ENCODE results near the gene AKAP7.

AKAP7 gene

DNA sequence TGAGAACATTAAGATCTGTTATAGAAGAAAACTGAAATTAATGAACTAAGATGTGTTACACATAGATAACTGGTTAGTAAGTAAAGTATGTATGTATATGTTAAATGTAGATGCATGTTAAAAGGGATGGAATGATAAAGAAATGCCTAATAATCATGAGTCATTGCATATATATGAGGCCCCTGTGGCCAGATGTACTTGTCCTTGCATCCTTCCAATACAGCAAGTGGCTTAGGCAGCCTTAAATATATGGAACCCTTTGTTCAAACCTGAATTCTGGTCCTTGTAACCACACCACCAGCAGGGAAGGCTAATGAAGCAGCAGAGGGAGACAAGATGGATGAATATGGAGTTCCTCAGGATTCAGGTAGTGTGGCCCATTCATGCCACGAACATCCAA is 9.8 kb upstream of the AKAP7 start:
- no peaks in the 10 kb centered on the region for H3K4me1 ChIP-seq (ENCODE audit: low read length)
- H2AFZ ChIP-seq (ENCODE audit: low read length): no peak overlapping the region
- no peak overlapping the region for H3K4me3 ChIP-seq (ENCODE audit: low read length)
- H3K36me3 ChIP-seq (replicated peaks; ENCODE audit: insufficient read depth, low read length): no peaks in the 10 kb centered on the region
- no peaks in the 10 kb centered on the region for H4K20me1 ChIP-seq (ENCODE audit: insufficient read depth, low read length)
- no peak for DNase-seq
- H3K27ac ChIP-seq (ENCODE audit: low read length): no peak overlapping the region
- no peaks in the 10 kb centered on the region for H3K9me2 ChIP-seq (replicated peaks; ENCODE audit: insufficient read depth, low read length)
- no peaks in the 10 kb centered on the region for H3K9me3 ChIP-seq (replicated peaks; ENCODE audit: insufficient read depth, low read length)
- no peak for TF ChIP-seq EZH2 (optimal IDR thresholded peaks at IDR 0.05; ENCODE audit: low read depth, low read length)
- no peak for TF ChIP-seq EZH2phosphoT487 (IDR thresholded peaks at IDR 0.05; ENCODE audit: low read length)
- no peak for TF ChIP-seq CTCF (IDR thresholded peaks at IDR 0.05; ENCODE audit: low read length)
- H3K79me2 ChIP-seq (ENCODE audit: low read length): no peaks in the 10 kb centered on the region
- H3F3A ChIP-seq (ENCODE audit: insufficient read depth, low read length): no peaks in the 10 kb centered on the region
- no peak overlapping the region for H3K9ac ChIP-seq (ENCODE audit: low read length)
- no peak overlapping the region for H3K4me2 ChIP-seq (ENCODE audit: low read depth, low read length)
- H3K27me3 ChIP-seq (replicated peaks; ENCODE audit: insufficient read depth, low read length): no peaks in the 10 kb centered on the region

DNA sequence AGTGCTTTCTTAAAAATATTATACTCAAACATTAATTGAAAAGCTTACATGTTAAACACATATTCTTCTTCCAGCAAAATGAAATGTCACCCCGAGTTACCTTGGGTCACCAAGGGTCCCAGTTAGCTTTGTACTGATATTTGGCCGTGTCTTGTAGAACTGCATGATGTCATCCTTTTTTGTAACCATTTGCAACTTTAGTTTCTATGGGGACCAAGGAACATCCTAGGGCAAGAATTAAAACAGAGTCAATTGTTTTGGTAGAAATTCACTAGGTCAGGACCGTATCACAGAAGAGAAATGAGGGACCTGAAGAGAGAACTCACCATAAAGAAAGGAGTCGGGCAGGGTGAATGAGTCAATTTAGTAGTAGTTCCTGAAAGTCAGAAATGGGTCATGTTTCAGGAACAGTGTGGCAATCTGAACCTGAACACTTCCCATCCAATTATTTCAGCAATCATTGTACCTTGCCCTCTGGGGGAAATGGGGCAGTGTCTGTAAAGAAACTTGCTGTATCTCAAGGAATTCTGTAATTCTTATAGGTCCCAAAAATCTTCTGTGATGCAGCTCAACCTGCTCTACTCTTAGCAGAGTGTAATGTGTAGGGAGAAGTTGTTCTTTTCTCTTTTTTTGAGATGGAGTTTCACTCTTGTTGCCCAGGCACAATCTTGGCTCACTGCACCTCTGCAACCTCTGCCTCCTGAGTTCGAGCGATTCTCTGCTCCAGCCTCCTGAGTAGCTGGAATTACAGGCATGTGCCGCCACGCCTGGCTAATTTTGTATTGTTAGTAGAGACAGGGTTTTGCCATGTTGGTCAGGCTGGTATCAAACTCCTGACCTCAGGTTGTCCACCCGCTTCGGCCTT is 5.3 kb upstream of the AKAP7 start:
- DNase-seq: no peak
- TF ChIP-seq CTCF (IDR thresholded peaks at IDR 0.05; ENCODE audit: low read length) (no peak), EZH2phosphoT487 (IDR thresholded peaks at IDR 0.05; ENCODE audit: low read length) (no peak), EZH2 (optimal IDR thresholded peaks at IDR 0.05; ENCODE audit: low read depth, low read length) (no peak)
- Histone ChIP-seq H3K36me3 (replicated peaks; ENCODE audit: insufficient read depth, low read length) (no peaks in the 10 kb centered on the region), H3K4me2 (ENCODE audit: low read depth, low read length) (no peak overlapping the region), H3K27ac (ENCODE audit: low read length) (no peak overlapping the region), H3K9ac (ENCODE audit: low read length) (no peak overlapping the region), H3K4me1 (ENCODE audit: low read length) (no peaks in the 10 kb centered on the region), H4K20me1 (ENCODE audit: insufficient read depth, low read length) (no peaks in the 10 kb centered on the region), H3K27me3 (replicated peaks; ENCODE audit: insufficient read depth, low read length) (no peaks in the 10 kb centered on the region), H3F3A (ENCODE audit: insufficient read depth, low read length) (0 out of 2 replicates have a peak, but pooled peaks cover 5% of the 10 kb centered on the region), H2AFZ (ENCODE audit: low read length) (no peak overlapping the region), H3K79me2 (ENCODE audit: low read length) (no peaks in the 10 kb centered on the region), H3K4me3 (ENCODE audit: low read length) (no peak overlapping the region), H3K9me2 (replicated peaks; ENCODE audit: insufficient read depth, low read length) (no peaks in the 10 kb centered on the region), H3K9me3 (replicated peaks; ENCODE audit: insufficient read depth, low read length) (no peaks in the 10 kb centered on the region)

- Histone ChIP-seq H3F3A (ENCODE audit: insufficient read depth, low read length) (0 out of 2 replicates have a peak, but pooled peaks cover 6% of the 10 kb centered on the region), H3K4me2 (ENCODE audit: low read depth, low read length) (no peak overlapping the region), H3K4me1 (ENCODE audit: low read length) (no peaks in the 10 kb centered on the region), H3K4me3 (ENCODE audit: low read length) (no peak overlapping the region), H3K36me3 (replicated peaks; ENCODE audit: insufficient read depth, low read length) (no peaks in the 10 kb centered on the region), H3K9me2 (replicated peaks; ENCODE audit: insufficient read depth, low read length) (no peaks in the 10 kb centered on the region), H3K27me3 (replicated peaks; ENCODE audit: insufficient read depth, low read length) (no peaks in the 10 kb centered on the region), H2AFZ (ENCODE audit: low read length) (no peak overlapping the region), H4K20me1 (ENCODE audit: insufficient read depth, low read length) (no peaks in the 10 kb centered on the region), H3K9ac (ENCODE audit: low read length) (no peak overlapping the region), H3K27ac (ENCODE audit: low read length) (no peak overlapping the region), H3K9me3 (replicated peaks; ENCODE audit: insufficient read depth, low read length) (no peaks in the 10 kb centered on the region), H3K79me2 (ENCODE audit: low read length) (no peaks in the 10 kb centered on the region)
- DNase-seq: no peak
- TF ChIP-seq EZH2phosphoT487 (IDR thresholded peaks at IDR 0.05; ENCODE audit: low read length) (no peak), CTCF (IDR thresholded peaks at IDR 0.05; ENCODE audit: low read length) (no peak), EZH2 (optimal IDR thresholded peaks at IDR 0.05; ENCODE audit: low read depth, low read length) (no peak)
Observed at GRCh38 chr6:131130554-131130940, 4.7 kb upstream of the AKAP7 start.

Measured in MM.1S (cell line).